Bladder microvascular endothelial cell (primary cell): Measurements from ENCODE around the gene PCYT2. TPM values are rescaled to one million over a fixed set of nuclear protein-coding genes. Genes with fewer than 3 reads are reported as not detected.

Source experiments
- total RNA-seq: library from RNA; depleted of rRNA; stranded (reverse); fragments of >200 nt; gene quantifications from 2 replicates; pipeline ENCODE4 v1.2.3, GENCODE V29; 2014

PCYT2 gene
- 39.6 and 48.7 TPM in 2 replicates for total RNA-seq

DNA sequence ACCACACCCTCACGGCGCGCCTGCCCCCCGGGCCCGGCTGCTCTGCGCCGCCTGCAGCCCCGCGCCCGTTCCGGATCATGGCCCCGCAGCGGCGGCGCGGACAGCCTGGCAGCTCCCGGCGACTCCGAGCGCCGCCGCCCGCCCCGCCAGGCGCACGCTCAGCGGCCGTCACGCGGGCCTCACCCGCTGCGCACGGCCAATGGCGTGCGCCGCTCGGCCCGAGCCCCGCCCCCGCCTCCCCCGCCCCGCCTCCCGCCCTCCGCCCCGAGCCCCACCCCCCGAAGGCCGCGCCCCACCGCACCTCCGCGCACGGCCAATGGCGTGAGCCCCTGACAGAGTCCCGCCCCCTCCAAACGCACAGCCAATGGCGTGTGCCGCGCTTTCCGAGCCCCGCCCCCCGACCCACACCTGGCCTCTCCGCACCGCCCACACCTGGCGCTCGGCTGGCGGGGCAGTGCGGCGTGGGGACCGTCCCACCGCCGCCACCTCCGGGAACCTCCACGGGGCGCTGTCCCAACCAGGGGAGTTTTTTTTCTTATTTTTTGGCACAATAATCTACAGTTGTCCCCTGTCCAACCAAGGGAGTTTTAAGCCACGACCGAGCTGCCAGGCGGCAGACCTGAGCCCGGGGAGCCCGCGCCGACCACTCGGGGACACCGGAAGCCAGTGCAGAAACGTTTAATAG lies at the start of gene PCYT2:
Gene PCYT2 (minus strand): TSS at position 123 of the 685 bp plus-strand sequence. CDS start 44 bp downstream, at position 79.

DNA sequence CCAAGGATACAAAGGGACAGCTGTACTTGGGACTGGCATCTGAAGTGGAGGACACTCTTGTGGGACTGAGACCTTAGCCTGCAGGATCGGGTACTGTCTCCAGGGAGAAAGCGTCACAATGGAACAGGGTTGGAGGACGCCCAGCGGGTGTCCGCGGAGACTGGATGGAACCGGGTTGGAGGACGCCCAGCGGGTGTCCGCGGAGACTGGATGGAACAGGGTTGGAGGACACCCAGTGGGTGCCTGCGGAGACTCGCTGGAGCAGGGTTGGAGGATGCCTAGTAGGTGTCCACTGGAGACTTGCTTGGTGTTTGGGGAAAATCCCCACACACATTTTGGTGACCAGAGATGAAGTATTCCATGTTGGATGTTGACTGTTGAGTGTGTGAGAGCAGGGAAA lies 36.0 kb upstream of the PCYT2 start, which contains the start of gene MYADML2:
Gene MYADML2 (minus strand): TSS at position 45 of the 400 bp plus-strand sequence. CDS start 5,492 bp downstream, outside the sequence.

GRCh38 chr17:81927653-81928543 lies 16.7 kb upstream of the PCYT2 start, which contains the start of gene MAFG:
TSS of gene MAFG (minus strand) at chr17:81927735. CDS start at chr17:81923185, 4,550 bp downstream.

DNA sequence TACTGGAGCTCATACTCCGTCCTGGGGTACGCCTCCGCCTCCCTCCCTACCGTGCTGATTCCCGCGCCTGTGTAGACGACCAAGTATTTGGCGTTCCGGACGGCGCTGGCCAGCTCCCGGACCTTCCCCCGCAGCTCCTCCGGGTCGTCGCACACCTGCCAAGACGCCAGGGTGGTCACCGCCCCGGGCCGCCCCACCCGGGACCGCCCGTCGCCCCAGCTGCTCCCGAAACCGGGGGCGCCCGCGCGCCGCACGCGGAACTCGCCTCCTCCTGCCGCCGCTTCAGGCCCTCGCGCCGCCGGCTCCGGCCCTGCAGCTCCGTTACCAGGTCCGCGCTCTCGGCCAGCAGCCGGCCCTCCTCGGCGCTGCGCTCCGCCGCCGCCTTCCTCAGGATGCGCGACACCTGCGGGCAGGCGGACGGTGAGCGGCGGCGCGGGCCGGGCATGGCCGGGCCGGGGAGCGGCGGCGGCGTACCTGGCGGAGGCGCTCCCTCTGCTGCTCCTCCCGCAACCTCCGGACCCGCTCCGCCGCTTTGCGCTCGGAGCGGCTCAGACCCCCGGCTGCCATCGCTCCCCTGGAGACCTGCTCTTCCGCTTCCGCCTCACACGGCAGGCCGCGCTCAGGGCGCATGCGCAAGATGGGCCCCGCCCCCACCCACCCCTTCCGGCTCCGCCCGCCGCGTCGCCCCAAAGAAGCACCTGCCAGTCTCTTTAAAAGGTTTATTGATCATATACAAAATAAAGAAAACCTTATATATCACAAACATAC lies 6.5 kb upstream of the PCYT2 start, which contains the start of gene SIRT7:
Gene SIRT7 (minus strand): TSS at position 612 of the 768 bp plus-strand sequence. CDS start 45 bp downstream, at position 567.

GRCh38 chr17:81902023-81902652 lies 9.1 kb downstream of the PCYT2 start, which contains the start of gene NPB:
TSS of gene NPB (plus strand) at chr17:81902238. CDS start at chr17:81902278, 40 bp downstream.

DNA sequence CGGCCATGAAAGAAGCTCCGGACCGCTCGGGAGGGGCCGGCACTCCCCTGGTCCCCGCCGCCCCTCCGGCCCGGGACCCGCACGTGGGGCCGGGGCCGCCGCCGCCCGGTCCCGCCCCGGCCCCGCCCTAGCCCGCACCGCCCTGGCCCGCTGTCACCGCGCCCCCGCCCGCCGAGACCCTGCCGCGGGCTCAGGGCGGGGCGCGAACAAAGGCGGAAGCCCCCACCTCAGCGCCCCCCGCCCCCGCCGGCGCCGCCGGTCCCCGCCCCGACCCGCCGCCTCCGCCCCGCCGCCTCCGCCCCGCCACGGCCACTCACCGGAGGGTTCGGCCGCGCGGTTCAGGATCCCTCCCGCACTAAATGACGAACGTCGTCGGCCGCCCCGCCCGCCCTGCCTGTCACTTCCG lies 40.2 kb downstream of the PCYT2 start, which contains the start of gene ARHGDIA:
Gene ARHGDIA (minus strand): TSS at position 357 of the 406 bp plus-strand sequence. CDS start 1,407 bp downstream, outside the sequence.

GRCh38 chr17:81859906-81860755 lies 51.1 kb downstream of the PCYT2 start, which contains the start of gene P4HB:
TSS of gene P4HB (minus strand) at chr17:81860535. CDS start at chr17:81860471, 64 bp downstream.

Other genes starting within 250 kb of the PCYT2 start
- gene OXLD1, start 244.8 kb downstream of the PCYT2 start, total RNA-seq = 21.6 and 32.9 TPM in 2 replicates
- gene CCDC137, start 244.7 kb downstream of the PCYT2 start, total RNA-seq = 9.2 and 10.7 TPM in 2 replicates
- 17.8 and 25.3 TPM in 2 replicates for gene ARL16, start 227.6 kb downstream of the PCYT2 start, total RNA-seq
- gene HGS, start 227.4 kb downstream of the PCYT2 start, total RNA-seq = 51.5 and 85.7 TPM in 2 replicates
- 7.6 and 8.7 TPM in 2 replicates for gene MRPL12, start 208.0 kb downstream of the PCYT2 start, total RNA-seq
- 13.9 and 14.2 TPM in 2 replicates for gene SLC25A10, start 199.1 kb downstream of the PCYT2 start, total RNA-seq
- not detected in 2 replicates for gene GCGR, start 107.2 kb downstream of the PCYT2 start, total RNA-seq
- 120 and 122 TPM in 2 replicates for gene MCRIP1, start 78.1 kb downstream of the PCYT2 start, total RNA-seq
- gene PPP1R27, start 76.3 kb downstream of the PCYT2 start, total RNA-seq = not detected in 2 replicates
- gene P4HB, start 50.9 kb downstream of the PCYT2 start, total RNA-seq = 635 and 762 TPM in 2 replicates
- gene ARHGDIA, start 40.1 kb downstream of the PCYT2 start, total RNA-seq = 105 and 173 TPM in 2 replicates
- gene ALYREF, start 19.8 kb downstream of the PCYT2 start, total RNA-seq = 167 and 225 TPM in 2 replicates
- 128 and 151 TPM in 2 replicates for gene ANAPC11, start 19.7 kb downstream of the PCYT2 start, total RNA-seq
- gene NPB, start 9.2 kb downstream of the PCYT2 start, total RNA-seq = 0.19 TPM in 1 of 2 replicates, not detected in the other
- 21.1 and 22.8 TPM in 2 replicates for gene SIRT7, start 6.8 kb upstream of the PCYT2 start, total RNA-seq
- gene MAFG, start 16.3 kb upstream of the PCYT2 start, total RNA-seq = 12.0 and 22.8 TPM in 2 replicates
- gene PYCR1, start 25.9 kb upstream of the PCYT2 start, total RNA-seq = 35.5 and 101 TPM in 2 replicates
- gene MYADML2, start 35.8 kb upstream of the PCYT2 start, total RNA-seq = not detected in 2 replicates
- gene NOTUM, start 49.8 kb upstream of the PCYT2 start, total RNA-seq = 0.19 TPM in 1 of 2 replicates, not detected in the other
- gene ASPSCR1, start 66.2 kb upstream of the PCYT2 start, total RNA-seq = 16.5 and 25.6 TPM in 2 replicates
- 26.7 and 47.4 TPM in 2 replicates for gene CENPX, start 111.5 kb upstream of the PCYT2 start, total RNA-seq
- gene LRRC45, start 111.9 kb upstream of the PCYT2 start, total RNA-seq = 13.9 and 22.8 TPM in 2 replicates
- gene RAC3, start 120.3 kb upstream of the PCYT2 start, total RNA-seq = 13.1 and 14.3 TPM in 2 replicates
- gene DCXR, start 126.3 kb upstream of the PCYT2 start, total RNA-seq = 28.7 and 48.2 TPM in 2 replicates
- 17.0 and 29.6 TPM in 2 replicates for gene RFNG, start 140.4 kb upstream of the PCYT2 start, total RNA-seq
- 72.7 and 85.7 TPM in 2 replicates for gene GPS1, start 140.5 kb upstream of the PCYT2 start, total RNA-seq
- gene DUS1L, start 154.4 kb upstream of the PCYT2 start, total RNA-seq = 54.6 and 59.5 TPM in 2 replicates
- gene FASN, start 186.8 kb upstream of the PCYT2 start, total RNA-seq = 73.0 and 95.0 TPM in 2 replicates